ENCODE measurements around the gene JMJD8. TPM values are rescaled to one million over a fixed set of nuclear protein-coding genes. Genes with fewer than 3 reads are reported as not detected.

Gene JMJD8
- total and polyA plus RNA-seq, 10 of the 15 experiments (the other 5 are each of a cell fraction or from before 2014, with no cell fraction given) = 1.00 to 50.4 (median 30.7) TPM

DNA sequence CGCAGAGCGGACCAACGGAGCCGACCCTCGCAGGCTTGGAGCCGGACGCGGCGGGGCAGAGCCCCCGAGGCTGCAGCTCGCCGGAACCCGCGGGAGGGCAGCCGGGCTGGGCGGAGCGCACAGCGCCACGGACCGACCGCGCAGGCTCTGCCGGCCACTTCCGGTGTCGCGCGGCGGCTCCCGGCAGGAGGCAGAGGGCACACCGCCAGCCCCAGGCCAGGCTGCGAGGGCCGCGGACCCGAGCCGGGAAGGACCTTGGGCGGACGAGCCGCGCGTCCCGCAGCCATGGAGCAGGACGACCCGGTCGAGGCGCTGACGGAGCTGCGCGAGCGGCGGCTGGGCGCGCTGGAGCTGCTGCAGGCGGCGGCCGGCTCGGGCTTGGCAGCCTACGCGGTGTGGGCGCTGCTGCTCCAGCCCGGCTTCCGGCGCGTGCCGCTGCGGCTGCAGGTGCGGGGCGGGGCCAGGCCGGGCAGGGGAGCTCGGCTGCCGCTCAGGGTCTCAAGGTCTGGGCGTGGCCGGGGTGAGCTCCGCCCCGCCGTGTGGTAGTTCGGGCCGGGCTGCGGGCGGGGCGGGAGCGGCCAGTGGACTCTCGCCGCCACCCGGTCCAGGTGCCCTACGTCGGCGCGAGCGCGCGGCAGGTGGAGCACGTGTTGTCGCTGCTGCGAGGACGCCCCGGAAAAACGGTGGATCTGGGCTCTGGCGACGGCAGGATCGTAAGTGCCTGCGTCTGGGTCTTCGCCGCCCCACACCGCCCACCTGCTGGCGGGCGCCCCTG is 37.0 kb upstream of the JMJD8 start, which contains the start of gene ANTKMT:
Gene ANTKMT, plus strand, starts transcription at position 157 of the 775 bp plus-strand sequence. Its CDS starts 129 bp downstream, at position 286.
- Histone ChIP-seq H2AFZ (ENCODE audit: control insufficient read depth, low read depth, low read length) (peak within 1 kb of the TSS; percentile 92), H3K4me1 (ENCODE audit: control insufficient read depth, insufficient read depth, low read length) (peaks cover 16% of the 10 kb centered on the region), H3K9me3 (replicated peaks; ENCODE audit: control insufficient read depth, insufficient read depth, low read length) (no peaks in the 10 kb centered on the region), H3K27ac (ENCODE audit: control insufficient read depth, insufficient read depth) (peak within 1 kb of the TSS; percentile 87), H3K4me2 (ENCODE audit: control insufficient read depth, insufficient read depth) (peak within 1 kb of the TSS; percentile 69), H3K27me3 (replicated peaks in 1 of 2; ENCODE audit: control insufficient read depth in 2 of 2, insufficient read depth in 2 of 2, low read length in 1 of 2) (no peaks in the 10 kb centered on the region), H3K9ac (ENCODE audit: control insufficient read depth, insufficient read depth, low read length) (peak within 1 kb of the TSS; percentile 91), H3K4me3 (peak within 1 kb of the TSS; percentile 86), H3K79me2 (ENCODE audit: control insufficient read depth, insufficient read depth, low read length) (no peaks in the 10 kb centered on the region; the same call in 1 of the 2 replicates), H3K36me3 (ENCODE audit: control insufficient read depth in 2 of 2, insufficient read depth in 2 of 2, low read length in 1 of 2) (no peaks in the 10 kb centered on the region), H4K20me1 (ENCODE audit: control insufficient read depth, insufficient read depth) (0 out of 2 replicates have a peak, but pooled peaks cover 2% of the 10 kb centered on the region)
- ATAC-seq = peak; percentile 87
- ChIA-PET SMC1A (ENCODE audit: uncharacterized antibody, unreplicated experiment) (interaction anchor here (1.2 to 1.3 kb wide), 3 partner anchors 9 to 60 kb away, joined by 3 to 4 read pairs (median 3); no protein-coding TSS in a partner anchor), RAD21 (ENCODE audit: unreplicated experiment) (interaction anchor here (0.8 to 2.4 kb wide), 4 partner anchors 16 to 67 kb away, joined by 3 to 10 read pairs (median 6); partner anchors contain the start of genes CHTF18, RPUSD1 and STUB1), POLR2A (interaction anchor here (0.5 to 2.5 kb wide), 8 partner anchors 9 to 149 kb away, joined by 3 to 29 read pairs (median 6); partner anchors contain the start of genes CHTF18, CIAO3 and RPUSD1), CTCF (interaction anchor here (0.9 to 2.5 kb wide), 5 partner anchors 11 to 64 kb away, joined by 3 to 16 read pairs (median 4); no protein-coding TSS in a partner anchor)
- peak; percentile 62 for FAIRE-seq
- WGBS (ENCODE audit: insufficient coverage, insufficient replicate concordance, low lambda C conversion rate, missing lambda C conversion rate) = 3% methylated on average over 101 of the region's 106 CpGs
- intact Hi-C loops (cut with micrococcal nuclease; ENCODE audit: unreplicated experiment) = loop anchor here (2.0 kb wide), 2 partner anchors 20 to 36 kb away; partner anchors contain the start of genes CIAO3 and JMJD8
- in situ Hi-C loops (cut with MboI) = no loop called here
- TSS peak; percentile 63 for BruUV-seq (replicated peaks)
- DNase-seq (ENCODE audit: low read depth, low spot score) = no peak
- no peak for TF ChIP-seq JUNB (IDR thresholded peaks at IDR 0.05)
- no peak for TF ChIP-seq RAD21 (IDR thresholded peaks at IDR 0.05; ENCODE audit: insufficient read depth, low read depth, low read length)
- peak in 1 of 2 experiments; percentile 76; a peak in 1 of 4 replicates for TF ChIP-seq SRF (IDR thresholded peaks at IDR 0.05; ENCODE audit: low read depth in 2 of 2, low read length in 2 of 2)
- TF ChIP-seq, protein P1, sequence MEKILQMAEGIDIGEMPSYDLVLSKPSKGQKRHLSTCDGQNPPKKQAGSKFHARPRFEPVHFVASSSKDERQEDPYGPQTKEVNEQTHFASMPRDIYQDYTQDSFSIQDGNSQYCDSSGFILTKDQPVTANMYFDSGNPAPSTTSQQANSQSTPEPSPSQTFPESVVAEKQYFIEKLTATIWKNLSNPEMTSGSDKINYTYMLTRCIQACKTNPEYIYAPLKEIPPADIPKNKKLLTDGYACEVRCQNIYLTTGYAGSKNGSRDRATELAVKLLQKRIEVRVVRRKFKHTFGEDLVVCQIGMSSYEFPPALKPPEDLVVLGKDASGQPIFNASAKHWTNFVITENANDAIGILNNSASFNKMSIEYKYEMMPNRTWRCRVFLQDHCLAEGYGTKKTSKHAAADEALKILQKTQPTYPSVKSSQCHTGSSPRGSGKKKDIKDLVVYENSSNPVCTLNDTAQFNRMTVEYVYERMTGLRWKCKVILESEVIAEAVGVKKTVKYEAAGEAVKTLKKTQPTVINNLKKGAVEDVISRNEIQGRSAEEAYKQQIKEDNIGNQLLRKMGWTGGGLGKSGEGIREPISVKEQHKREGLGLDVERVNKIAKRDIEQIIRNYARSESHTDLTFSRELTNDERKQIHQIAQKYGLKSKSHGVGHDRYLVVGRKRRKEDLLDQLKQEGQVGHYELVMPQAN (conservative IDR thresholded peaks at IDR 0.05) = peak; percentile 95
- TF ChIP-seq TARDBP (IDR thresholded peaks at IDR 0.05; ENCODE audit: borderline replicate concordance) = 0 out of 2 replicates have a peak, but pooled peaks have one; percentile 43
- TF ChIP-seq CHD2 (IDR thresholded peaks at IDR 0.05; ENCODE audit: borderline replicate concordance, low read depth, low read length) = no peak
- TF ChIP-seq, protein P2, sequence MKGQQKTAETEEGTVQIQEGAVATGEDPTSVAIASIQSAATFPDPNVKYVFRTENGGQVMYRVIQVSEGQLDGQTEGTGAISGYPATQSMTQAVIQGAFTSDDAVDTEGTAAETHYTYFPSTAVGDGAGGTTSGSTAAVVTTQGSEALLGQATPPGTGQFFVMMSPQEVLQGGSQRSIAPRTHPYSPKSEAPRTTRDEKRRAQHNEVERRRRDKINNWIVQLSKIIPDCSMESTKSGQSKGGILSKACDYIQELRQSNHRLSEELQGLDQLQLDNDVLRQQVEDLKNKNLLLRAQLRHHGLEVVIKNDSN (IDR thresholded peaks at IDR 0.05; ENCODE audit: borderline replicate concordance, extremely low read length, insufficient read depth, low read depth, low read length) = no peak
- TF ChIP-seq RAD51 (IDR thresholded peaks at IDR 0.05) = no peak
- TF ChIP-seq CREM (IDR thresholded peaks at IDR 0.05; ENCODE audit: low read depth) = no peak; the same call in 1 of the 2 replicates
- TF ChIP-seq SMC3 (IDR thresholded peaks at IDR 0.05; ENCODE audit: borderline replicate concordance, low read length) = no peak
- peak; percentile 96 for TF ChIP-seq GATAD2B (conservative IDR thresholded peaks at IDR 0.05; ENCODE audit: low read depth)
- no peak for TF ChIP-seq RFX5 (IDR thresholded peaks at IDR 0.05; ENCODE audit: low read depth, low read length)
- 0 out of 3 replicates have a peak, but pooled peaks have one; percentile 18 for TF ChIP-seq POU2F2 (IDR thresholded peaks at IDR 0.05; ENCODE audit: borderline replicate concordance, low read depth, low read length)
- TF ChIP-seq ELK1 (IDR thresholded peaks at IDR 0.05; ENCODE audit: low read depth, low read length) = 0 out of 2 replicates have a peak, but pooled peaks have one; percentile 34
- TF ChIP-seq MEF2A (IDR thresholded peaks at IDR 0.05; ENCODE audit: insufficient read depth, low read depth, low read length) = no peak
- no peak for TF ChIP-seq IRF4 (IDR thresholded peaks at IDR 0.05; ENCODE audit: low read depth, low read length)
- peak; percentile 81; the same call in 1 of the 2 replicates for TF ChIP-seq RB1 (IDR thresholded peaks at IDR 0.05; ENCODE audit: borderline replicate concordance)
- no peak; the same call in 1 of the 2 replicates for TF ChIP-seq SMARCA5 (IDR thresholded peaks at IDR 0.05)
